Upper lobe of left lung (tissue), 6 donors: ENCODE data around the gene PLCB1. TPM values are rescaled to one million over a fixed set of nuclear protein-coding genes. Genes with fewer than 3 reads are reported as not detected.

Experiments used
- ATAC-seq, 2 donors: fragments of 200-7000 bp; cut with Tn5 transposase; one replicate each; pipeline ENCODE4 v1.9.1; 2022; ENCODE audit warnings: mild to moderate bottlenecking in 2 of 2, moderate library complexity in 2 of 2; ENCODE audit not compliant: low FRiP score in 2 of 2
- DNase-seq, 2 donors: peaks; one replicate each; pipeline ENCODE4 v3.0.0-alpha.2; 2019 to 2020
- H3K27ac ChIP-seq, 4 donors: fragments of 200-600 bp; sonication (generic); one replicate each; pipeline ENCODE4 v1.5.1; 2016 to 2019
- H3K27me3 ChIP-seq, 4 donors: fragments of 200-600 bp; sonication (generic); one replicate each; pipeline ENCODE4 v1.5.1; 2017 to 2019
- H3K36me3 ChIP-seq, 4 donors: fragments of 200-600 bp; sonication (generic); one replicate each; pipeline ENCODE4 v1.5.1; 2016 to 2019
- H3K4me1 ChIP-seq, 4 donors: fragments of 200-600 bp; sonication (generic); one replicate each; pipeline ENCODE4 v1.5.1; 2018 to 2019
- H3K4me3 ChIP-seq, 4 donors: fragments of 200-600 bp; sonication (generic); one replicate each; pipeline ENCODE4 v1.5.1; 2017 to 2019; ENCODE audit warnings: mild to moderate bottlenecking in 2 of 4, moderate library complexity in 1 of 4
- H3K9me3 ChIP-seq, 4 donors: fragments of 200-600 bp; sonication (generic); one replicate each; pipeline ENCODE4 v1.5.1; 2018 to 2019
- CTCF ChIP-seq, 6 experiments: fragments of 450-650 bp in 4 of 6; fragments of 200-600 bp in 2 of 6; sonication (generic) in 2 of 6; IDR thresholded peaks; one replicate each; pipeline ENCODE4 v1.5.1; 2016 to 2019; ENCODE audit warnings: antibody characterized with exemption in 6 of 6
- EP300 ChIP-seq, 4 donors: sonication (generic); formaldehyde crosslinking; IDR thresholded peaks; one replicate each; pipeline ENCODE4 v1.5.1; 2017; ENCODE audit warnings: antibody characterized with exemption in 4 of 4, control low read depth in 2 of 4
- POLR2A ChIP-seq, 4 donors: fragments of 450-650 bp; IDR thresholded peaks; one replicate each; pipeline ENCODE4 v1.5.1; 2016 to 2017; ENCODE audit warnings: antibody characterized with exemption in 4 of 4, mild to moderate bottlenecking in 2 of 4
- POLR2AphosphoS5 ChIP-seq, 2 donors: sonication (generic); formaldehyde crosslinking; IDR thresholded peaks; one replicate each; pipeline ENCODE4 v1.5.1; 2017; ENCODE audit warnings: antibody characterized with exemption in 2 of 2
- WGBS, 2 donors: methylation state at CpG; one replicate each; pipeline ENCODE4 v1.1.5; 2017 to 2018; 5-methylcytosine and 5-hydroxymethylcytosine counted together
- total RNA-seq, 6 donors: library from RNA; depleted of rRNA in 4 of 6; stranded (reverse); fragments of >200 nt in 4 of 6; gene quantifications; one replicate each; pipeline versions ENCODE4 v1.1.0 to v1.2.1, GENCODE V29; 2016 to 2021
- donor health status: DM: no; HTN: no; CAD: no; lungs with moderate emphysema.
- donor health status: DM: no; HTN: yes; CAD: no; lungs with severe emphysema.

Gene PLCB1
- total RNA-seq, 6 donors from 2014 or later, result 4.8 to 26.2 (median 10.7) TPM

GRCh38 chr20:8326899-8327298 lies 194.8 kb downstream of the PLCB1 start:
- Histone ChIP-seq H3K4me3 (no peak overlapping the region), H3K36me3 (no peaks in the 10 kb centered on the region), H3K4me1 (no peaks in the 10 kb centered on the region), H3K9me3 (no peaks in the 10 kb centered on the region), H3K27ac (no peak overlapping the region), H3K27me3 (no peaks in the 10 kb centered on the region)
- DNase-seq (no peak), ATAC-seq (no peak)
- 96 to 98% methylated on average over 5 of the region's 5 CpGs for WGBS, 2 donors
- no peak for TF ChIP-seq POLR2AphosphoS5 (IDR thresholded peaks at IDR 0.05)
- no peak for TF ChIP-seq CTCF (IDR thresholded peaks at IDR 0.05)
- TF ChIP-seq POLR2A (IDR thresholded peaks at IDR 0.05), result no peak
- TF ChIP-seq EP300 (IDR thresholded peaks at IDR 0.05), result no peak

- TF ChIP-seq EP300 (IDR thresholded peaks at IDR 0.05), result no peak
- TF ChIP-seq POLR2A (IDR thresholded peaks at IDR 0.05), result no peak
- no peak for TF ChIP-seq POLR2AphosphoS5 (IDR thresholded peaks at IDR 0.05)
- TF ChIP-seq CTCF (IDR thresholded peaks at IDR 0.05), result no peak
Observed at GRCh38 chr20:8328189-8328588, 196.1 kb downstream of the PLCB1 start.

GRCh38 chr20:8330319-8330784 lies 198.3 kb downstream of the PLCB1 start:
- no peaks in the 10 kb centered on the region for H3K27me3 ChIP-seq
- H3K4me1 ChIP-seq, result no peaks in the 10 kb centered on the region
- no peak overlapping the region for H3K27ac ChIP-seq
- ATAC-seq (no peak), DNase-seq (no peak)
- WGBS, 2 donors, result 65 to 72% methylated on average over 3 of the region's 3 CpGs
- TF ChIP-seq POLR2A (IDR thresholded peaks at IDR 0.05) (no peak), CTCF (IDR thresholded peaks at IDR 0.05) (no peak), POLR2AphosphoS5 (IDR thresholded peaks at IDR 0.05) (no peak), EP300 (IDR thresholded peaks at IDR 0.05) (no peak)
- no peaks in the 10 kb centered on the region for H3K9me3 ChIP-seq
- no peak overlapping the region for H3K4me3 ChIP-seq
- H3K36me3 ChIP-seq, result no peaks in the 10 kb centered on the region

More at GRCh38 chr20:8328189-8328588, 196.1 kb downstream of the PLCB1 start:
- no peak for ATAC-seq
- H3K27me3 ChIP-seq, result no peaks in the 10 kb centered on the region
- no peak overlapping the region for H3K27ac ChIP-seq
- no peak for DNase-seq
- H3K9me3 ChIP-seq, result no peaks in the 10 kb centered on the region
- 96 to 97% methylated on average over 1 of the region's 1 CpG for WGBS, 2 donors
- no peak overlapping the region for H3K4me3 ChIP-seq
- no peaks in the 10 kb centered on the region for H3K36me3 ChIP-seq
- no peaks in the 10 kb centered on the region for H3K4me1 ChIP-seq

- Histone ChIP-seq H3K9me3 (no peaks in the 10 kb centered on the region), H3K27me3 (no peaks in the 10 kb centered on the region), H3K4me3 (no peak overlapping the region), H3K27ac (no peak overlapping the region), H3K4me1 (no peaks in the 10 kb centered on the region), H3K36me3 (no peaks in the 10 kb centered on the region)
- WGBS, 2 donors, result 74 to 82% methylated on average over 3 of the region's 3 CpGs
- ATAC-seq (no peak), DNase-seq (no peak)
- TF ChIP-seq EP300 (IDR thresholded peaks at IDR 0.05) (no peak), POLR2AphosphoS5 (IDR thresholded peaks at IDR 0.05) (no peak), CTCF (IDR thresholded peaks at IDR 0.05) (no peak), POLR2A (IDR thresholded peaks at IDR 0.05) (no peak)
Observed at GRCh38 chr20:8330785-8331695, 199.0 kb downstream of the PLCB1 start.
